Fibroblast of skin of left quadriceps (primary cell): ENCODE measurements around the gene RER1.

Experiments used
- DNase-seq, 2 experiments: peaks; one replicate each; pipeline ENCODE4 v3.0.0-alpha.2; 2013; ENCODE audit warnings: low read depth in 2 of 2

RER1 gene, protein sequence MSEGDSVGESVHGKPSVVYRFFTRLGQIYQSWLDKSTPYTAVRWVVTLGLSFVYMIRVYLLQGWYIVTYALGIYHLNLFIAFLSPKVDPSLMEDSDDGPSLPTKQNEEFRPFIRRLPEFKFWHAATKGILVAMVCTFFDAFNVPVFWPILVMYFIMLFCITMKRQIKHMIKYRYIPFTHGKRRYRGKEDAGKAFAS

DNA sequence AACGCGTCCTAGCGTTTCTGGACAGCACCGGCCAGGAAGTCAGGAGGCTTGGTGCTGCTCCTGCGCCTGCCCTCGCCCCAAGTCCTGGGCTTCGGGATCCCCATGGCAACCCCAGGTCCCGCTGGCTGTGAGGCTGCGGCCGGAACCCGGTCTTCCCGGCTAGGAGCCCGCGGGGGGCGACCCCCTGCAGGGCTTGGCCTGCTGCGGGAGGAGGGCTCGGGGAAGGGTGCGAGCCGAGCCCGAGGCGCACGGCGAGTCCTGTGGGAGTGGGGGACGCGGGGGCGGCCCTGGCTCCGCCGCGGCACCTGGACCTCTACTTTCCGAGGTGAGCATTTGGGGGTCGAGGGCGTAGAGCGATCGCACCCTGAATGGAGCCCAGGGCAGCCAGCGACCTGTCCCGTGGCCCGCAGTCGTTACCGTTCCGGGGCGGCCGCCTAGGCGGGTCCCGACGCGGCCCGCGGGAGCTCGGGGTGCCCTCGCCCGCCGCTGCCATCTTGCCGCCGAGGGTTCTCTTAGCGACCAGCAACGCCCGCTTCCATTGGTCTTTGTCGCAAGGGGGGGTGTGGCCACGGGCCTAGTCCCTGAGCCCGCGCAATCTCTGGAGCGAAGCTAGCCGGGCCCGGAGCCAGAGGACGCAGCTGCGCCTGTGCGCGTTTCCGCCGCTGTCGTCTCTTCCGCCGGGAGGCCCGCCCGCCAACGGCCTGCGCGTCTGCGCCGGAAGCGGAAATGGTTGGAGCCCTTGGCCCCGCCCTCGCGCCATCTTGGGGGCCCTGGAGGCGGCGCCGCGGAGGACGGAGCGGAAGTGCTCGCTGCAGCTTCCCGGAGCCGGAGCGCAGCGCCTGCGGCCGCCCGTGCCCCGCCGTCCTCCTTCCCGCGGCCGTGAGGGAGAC is at the start of gene RER1, which contains the start of gene MORN1:
Gene RER1 (plus strand): TSS at position 801 of the 890 bp plus-strand sequence. CDS start 3,950 bp downstream, outside the sequence.
Gene MORN1 (minus strand): TSS at position 514 of the 890 bp plus-strand sequence. CDS start 21 bp downstream, at position 493.
- DNase-seq: peak; percentile 97

- DNase-seq: no peak
These were observed 49.1 kb upstream of the RER1 start for GRCh38 chr1:2342384-2343022.

- DNase-seq: no peak
These were observed 48.4 kb upstream of the RER1 start for GRCh38 chr1:2343023-2343935.

DNA sequence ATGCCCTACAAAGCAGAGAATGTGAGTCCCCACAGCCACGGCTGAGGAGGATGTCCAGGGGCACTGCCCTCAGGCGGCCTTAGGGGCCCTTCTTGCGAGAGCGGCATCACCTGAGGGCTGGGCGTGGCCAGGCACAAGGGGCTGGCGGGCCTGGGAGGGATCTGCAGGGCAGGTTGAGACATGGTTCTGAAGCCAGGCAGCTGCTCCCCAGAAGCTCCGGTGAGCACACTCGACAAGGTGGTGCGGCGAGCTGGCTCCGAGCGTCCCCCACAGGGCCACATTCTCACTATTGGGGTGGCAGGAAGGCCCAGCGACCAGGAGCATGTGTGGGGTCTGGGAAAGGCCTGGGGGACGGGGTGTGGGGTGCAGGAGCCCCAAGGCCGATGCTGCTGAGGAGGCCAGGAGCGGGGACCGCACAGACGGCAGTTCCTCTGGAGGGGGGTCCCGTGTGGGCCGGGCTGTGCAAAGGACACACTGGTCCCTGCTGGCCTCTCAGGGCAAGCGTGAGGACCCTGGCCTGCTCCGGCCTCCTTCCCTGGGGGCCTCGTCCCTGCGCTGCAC is 47.4 kb upstream of the RER1 start:
- DNase-seq: no peak

GRCh38 chr1:2344744-2345296 is 46.8 kb upstream of the RER1 start:
- DNase-seq: no peak

GRCh38 chr1:2345297-2346075 is 46.2 kb upstream of the RER1 start:
- DNase-seq: no peak

DNA sequence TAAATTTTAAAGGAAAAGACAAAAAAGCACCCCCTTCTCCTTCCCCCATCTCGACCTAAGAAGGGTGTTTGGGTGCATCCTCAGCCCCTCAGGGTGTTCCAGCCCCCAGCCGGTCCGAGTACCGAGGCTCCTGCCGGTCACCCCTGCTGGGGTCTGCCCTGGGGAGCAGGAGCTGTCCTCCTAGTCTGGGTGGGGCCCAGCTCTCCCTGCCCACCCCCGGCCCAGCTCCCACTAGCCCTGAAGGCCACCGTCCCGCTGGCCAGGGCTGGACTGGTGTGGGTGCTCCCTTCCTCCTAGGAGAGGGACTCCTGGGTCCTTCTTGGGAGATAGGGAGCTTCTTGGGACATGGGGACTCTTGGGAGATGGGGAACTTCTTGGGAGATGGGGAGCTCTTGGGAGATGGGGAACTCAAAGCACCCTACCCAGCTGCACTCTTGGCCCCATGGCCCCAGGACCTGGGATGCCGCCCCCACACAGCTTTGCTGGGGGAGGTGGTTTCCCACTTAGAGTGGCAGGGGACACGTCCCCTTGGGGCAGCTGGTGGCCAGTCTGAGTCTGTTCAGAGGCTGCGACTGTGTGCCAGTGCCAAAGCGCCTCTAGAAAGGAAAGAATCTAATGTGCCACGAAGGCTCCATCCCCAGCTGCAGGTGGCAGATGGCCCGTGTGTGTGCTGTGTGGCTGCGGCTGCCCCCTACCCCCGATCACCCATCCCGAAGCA is 44.8 kb upstream of the RER1 start:
- no peak for DNase-seq

- DNase-seq: no peak
These were observed 44.2 kb upstream of the RER1 start for GRCh38 chr1:2347409-2347785.

GRCh38 chr1:2347896-2348295 is 43.7 kb upstream of the RER1 start:
- DNase-seq: no peak

- no peak for DNase-seq
These were observed 43.0 kb upstream of the RER1 start for GRCh38 chr1:2348346-2349325.

DNA sequence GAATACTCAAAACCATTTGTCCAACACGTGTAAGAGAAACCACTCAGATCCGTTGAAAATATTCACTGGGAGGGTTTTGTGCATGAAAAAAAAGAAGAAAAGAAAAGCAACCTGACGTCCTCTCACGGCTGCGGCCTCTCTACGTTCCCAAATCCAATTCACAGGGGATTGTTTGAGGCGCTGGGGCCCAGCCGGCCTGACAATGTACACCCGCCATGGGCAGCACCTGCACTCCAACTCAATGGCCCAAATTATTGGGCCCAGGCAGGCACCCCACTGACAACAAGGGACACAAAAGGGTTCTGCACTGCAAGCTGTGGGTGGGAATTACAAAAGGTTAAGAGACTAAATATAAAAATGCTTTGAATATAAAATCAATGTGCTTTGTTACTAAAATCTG is 41.8 kb upstream of the RER1 start:
- DNase-seq: no peak

- DNase-seq: no peak
These were observed 41.1 kb upstream of the RER1 start for GRCh38 chr1:2350501-2350900.

GRCh38 chr1:2350911-2351655 is 40.6 kb upstream of the RER1 start:
- DNase-seq: no peak

DNA sequence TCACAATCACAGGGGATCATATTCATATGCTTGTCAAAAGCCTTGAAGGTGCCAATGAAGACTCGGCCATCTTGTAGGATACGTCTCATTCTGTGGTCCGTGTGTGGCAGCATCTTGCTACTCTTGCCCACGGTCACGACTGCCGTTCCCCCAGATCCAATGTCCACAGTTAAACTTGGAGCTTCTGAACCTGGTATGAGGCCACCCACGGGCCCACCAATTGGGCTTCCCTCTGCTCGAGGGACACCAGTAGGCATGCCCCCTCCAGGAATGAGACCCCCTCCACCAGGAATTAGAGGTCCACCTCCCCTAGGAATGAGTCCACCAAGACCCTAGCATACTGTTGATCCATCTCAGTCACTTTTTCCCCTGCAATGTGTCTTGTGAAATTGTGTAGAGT is 39.9 kb upstream of the RER1 start:
- no peak for DNase-seq

DNA sequence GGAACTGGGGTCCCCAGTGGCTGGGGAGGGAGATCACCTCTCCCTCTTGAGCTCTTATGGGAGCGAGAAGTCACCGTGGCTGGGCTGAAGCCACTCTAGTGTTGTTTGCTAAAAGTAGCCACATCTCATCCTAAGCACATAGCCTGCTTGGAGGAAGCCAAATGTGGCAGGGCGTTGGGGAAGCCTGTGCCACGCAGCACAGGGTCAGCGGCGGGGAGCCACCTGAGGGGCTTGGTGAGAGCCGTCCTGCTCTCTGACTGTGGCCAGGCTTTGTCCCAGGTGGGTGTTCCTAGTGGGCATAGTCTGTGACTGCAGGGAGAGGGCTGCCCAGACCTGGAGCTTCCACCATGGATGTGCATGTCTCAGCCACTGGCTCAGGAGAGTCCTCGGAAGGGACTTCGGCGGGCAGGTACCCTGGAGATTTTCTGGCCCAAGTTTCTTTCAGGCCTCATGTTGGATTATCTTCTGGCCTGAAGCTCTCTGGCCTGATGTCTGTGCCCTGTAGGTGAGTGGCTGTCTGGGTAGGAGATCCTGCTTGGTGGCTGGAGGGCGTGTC is 39.2 kb upstream of the RER1 start:
- no peak for DNase-seq

GRCh38 chr1:2352897-2353550 is 38.6 kb upstream of the RER1 start:
- no peak for DNase-seq
